ENCODE data around the gene GPR183. TPM values are rescaled to one million over a fixed set of nuclear protein-coding genes. Genes with fewer than 3 reads are reported as not detected.

The GPR183 gene
- total RNA-seq, 2 donors from 2014 or later, result 19.6 to 24.5 TPM

DNA sequence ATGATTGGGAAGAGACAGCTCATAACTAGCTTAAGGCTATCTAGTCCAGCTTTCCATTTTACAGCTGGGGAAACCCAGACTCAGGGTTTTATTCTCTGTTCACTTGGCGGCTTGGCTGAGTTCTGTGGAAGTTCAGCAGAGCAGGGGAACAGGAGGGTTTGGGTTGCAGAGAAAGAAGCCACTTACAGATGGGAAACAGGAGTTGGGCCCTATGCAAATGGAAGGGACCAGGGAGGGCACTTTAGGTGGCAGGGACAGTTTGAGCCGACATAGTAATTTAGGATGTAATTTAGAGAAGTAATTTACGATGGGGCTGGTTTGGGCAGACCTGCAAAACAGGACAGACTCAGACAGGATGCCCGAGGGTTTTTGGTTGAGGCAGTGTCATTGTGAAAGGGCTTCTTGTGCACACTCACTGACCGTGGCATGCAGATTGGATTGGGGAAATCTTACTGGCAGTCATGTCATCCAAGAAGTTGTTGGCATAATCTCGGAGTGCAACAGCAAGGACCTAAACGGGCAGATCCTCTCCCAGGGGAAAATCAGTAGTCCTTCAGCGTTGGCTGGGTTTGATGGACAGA lies 47.3 kb upstream of the GPR183 start:
- H3K36me3 ChIP-seq, result peaks cover 2% of the 10 kb centered on the region
- H3K27me3 ChIP-seq (replicated peaks; ENCODE audit: insufficient read depth), result no peaks in the 10 kb centered on the region
- no peak overlapping the region for H3K27ac ChIP-seq
- DNase-seq (ENCODE audit: low spot score) (no peak), ATAC-seq (ENCODE audit: insufficient number of reproducible peaks, low FRiP score, low read depth) (no peak)
- H3K4me3 ChIP-seq, result no peak overlapping the region
- H3K4me1 ChIP-seq (ENCODE audit: control insufficient read depth in 1 of 2, low read depth in 2 of 2), result peaks cover 3 to 15% of the 10 kb centered on the region in 2 donors
- TF ChIP-seq, protein P1, sequence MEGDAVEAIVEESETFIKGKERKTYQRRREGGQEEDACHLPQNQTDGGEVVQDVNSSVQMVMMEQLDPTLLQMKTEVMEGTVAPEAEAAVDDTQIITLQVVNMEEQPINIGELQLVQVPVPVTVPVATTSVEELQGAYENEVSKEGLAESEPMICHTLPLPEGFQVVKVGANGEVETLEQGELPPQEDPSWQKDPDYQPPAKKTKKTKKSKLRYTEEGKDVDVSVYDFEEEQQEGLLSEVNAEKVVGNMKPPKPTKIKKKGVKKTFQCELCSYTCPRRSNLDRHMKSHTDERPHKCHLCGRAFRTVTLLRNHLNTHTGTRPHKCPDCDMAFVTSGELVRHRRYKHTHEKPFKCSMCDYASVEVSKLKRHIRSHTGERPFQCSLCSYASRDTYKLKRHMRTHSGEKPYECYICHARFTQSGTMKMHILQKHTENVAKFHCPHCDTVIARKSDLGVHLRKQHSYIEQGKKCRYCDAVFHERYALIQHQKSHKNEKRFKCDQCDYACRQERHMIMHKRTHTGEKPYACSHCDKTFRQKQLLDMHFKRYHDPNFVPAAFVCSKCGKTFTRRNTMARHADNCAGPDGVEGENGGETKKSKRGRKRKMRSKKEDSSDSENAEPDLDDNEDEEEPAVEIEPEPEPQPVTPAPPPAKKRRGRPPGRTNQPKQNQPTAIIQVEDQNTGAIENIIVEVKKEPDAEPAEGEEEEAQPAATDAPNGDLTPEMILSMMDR (IDR thresholded peaks at IDR 0.05), result no peak
- H3K9me3 ChIP-seq, result no peaks in the 10 kb centered on the region

GRCh38 chr13:99353836-99354235 lies 46.6 kb upstream of the GPR183 start:
- Histone ChIP-seq H3K36me3 (peaks cover 7% of the 10 kb centered on the region), H3K27ac (no peak overlapping the region), H3K4me1 (ENCODE audit: control insufficient read depth in 1 of 2, low read depth in 2 of 2) (peaks cover 3 to 15% of the 10 kb centered on the region in 2 donors), H3K27me3 (replicated peaks; ENCODE audit: insufficient read depth) (no peaks in the 10 kb centered on the region), H3K4me3 (no peak overlapping the region), H3K9me3 (no peaks in the 10 kb centered on the region)
- ATAC-seq (ENCODE audit: insufficient number of reproducible peaks, low FRiP score, low read depth) (no peak), DNase-seq (ENCODE audit: low spot score) (no peak)
- TF ChIP-seq, protein P1 (IDR thresholded peaks at IDR 0.05), result no peak

DNA sequence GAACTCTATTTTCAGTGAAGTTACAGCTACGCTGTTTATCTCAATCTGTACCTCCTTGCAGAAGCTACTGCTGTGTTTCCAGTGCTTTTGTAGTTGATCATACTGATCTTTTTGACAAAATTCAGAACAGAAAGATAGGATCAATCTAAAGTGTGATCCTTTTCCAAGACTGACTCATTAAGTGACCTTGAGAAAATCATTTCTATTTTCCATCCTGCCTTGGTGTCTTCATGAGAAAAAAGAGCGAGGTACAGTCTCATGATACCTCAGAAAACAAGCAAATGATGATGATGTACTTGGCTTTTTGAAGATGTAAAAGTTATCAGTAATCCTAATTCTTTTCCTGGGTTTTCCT lies 46.0 kb upstream of the GPR183 start:
- H3K36me3 ChIP-seq, result peaks cover 7% of the 10 kb centered on the region
- TF ChIP-seq, protein P1 (IDR thresholded peaks at IDR 0.05), result no peak
- DNase-seq (ENCODE audit: low spot score), result no peak
- no peaks in the 10 kb centered on the region for H3K9me3 ChIP-seq
- H3K4me3 ChIP-seq, result no peak overlapping the region
- ATAC-seq (ENCODE audit: insufficient number of reproducible peaks, low FRiP score, low read depth), result no peak
- no peaks in the 10 kb centered on the region for H3K27me3 ChIP-seq (replicated peaks; ENCODE audit: insufficient read depth)
- H3K27ac ChIP-seq, result no peak overlapping the region
- peaks cover 3 to 15% of the 10 kb centered on the region in 2 donors for H3K4me1 ChIP-seq (ENCODE audit: control insufficient read depth in 1 of 2, low read depth in 2 of 2)

GRCh38 chr13:99352351-99353245 lies 45.4 kb upstream of the GPR183 start:
- H3K27ac ChIP-seq, result no peak overlapping the region
- no peaks in the 10 kb centered on the region for H3K9me3 ChIP-seq
- TF ChIP-seq, protein P1 (IDR thresholded peaks at IDR 0.05), result no peak
- DNase-seq (ENCODE audit: low spot score) (no peak), ATAC-seq (ENCODE audit: insufficient number of reproducible peaks, low FRiP score, low read depth) (no peak)
- H3K4me3 ChIP-seq, result no peak overlapping the region
- peaks cover 10% of the 10 kb centered on the region for H3K36me3 ChIP-seq
- H3K4me1 ChIP-seq (ENCODE audit: control insufficient read depth in 1 of 2, low read depth in 2 of 2), result peaks cover 3 to 15% of the 10 kb centered on the region in 2 donors
- H3K27me3 ChIP-seq (replicated peaks; ENCODE audit: insufficient read depth), result no peaks in the 10 kb centered on the region

DNA sequence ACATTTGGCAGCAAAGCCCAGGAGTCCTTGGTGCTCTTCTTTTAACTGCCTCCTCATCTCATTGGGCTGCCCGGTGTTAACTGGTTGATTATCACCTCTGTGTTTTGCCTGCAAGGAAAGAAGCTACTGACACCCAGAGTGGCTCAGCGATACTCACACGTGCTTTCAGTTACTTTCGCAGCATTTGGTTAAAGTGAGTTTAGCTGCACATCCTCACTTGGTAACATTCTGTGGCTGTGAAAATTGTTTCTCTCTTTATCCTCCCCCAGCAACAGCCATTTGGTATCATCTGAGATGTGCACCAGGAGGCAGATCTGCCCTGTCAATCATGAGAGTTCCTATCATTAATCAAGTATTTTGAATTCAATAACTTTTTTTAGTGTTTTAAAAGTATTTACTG lies 44.6 kb upstream of the GPR183 start:
- Histone ChIP-seq H3K27me3 (replicated peaks; ENCODE audit: insufficient read depth) (no peaks in the 10 kb centered on the region), H3K9me3 (no peaks in the 10 kb centered on the region), H3K36me3 (peaks cover 10% of the 10 kb centered on the region), H3K27ac (no peak overlapping the region), H3K4me1 (ENCODE audit: control insufficient read depth in 1 of 2, low read depth in 2 of 2) (peaks cover 3 to 13% of the 10 kb centered on the region in 2 donors), H3K4me3 (no peak overlapping the region)
- DNase-seq (ENCODE audit: low spot score) (no peak), ATAC-seq (ENCODE audit: insufficient number of reproducible peaks, low FRiP score, low read depth) (no peak)
- TF ChIP-seq, protein P1 (IDR thresholded peaks at IDR 0.05), result no peak

Measured in thoracic aorta (tissue), 2 donors.